Measurements from ENCODE around the gene CDC42EP2. TPM values are rescaled to one million over a fixed set of nuclear protein-coding genes. Genes with fewer than 3 reads are reported as not detected.

The CDC42EP2 gene
- total and polyA plus RNA-seq, 12 donors = 1.0 to 18.3 (median 4.9) TPM

- H3K27ac ChIP-seq = no peak overlapping the region
- peaks cover 0 to 14% of the 10 kb centered on the region in 2 donors for H3K36me3 ChIP-seq (replicated peaks in 1 of 2)
- no peak for DNase-seq
- H3K4me1 ChIP-seq (replicated peaks in 1 of 2) = peaks cover 17 to 22% of the 10 kb centered on the region in 2 donors
- intact Hi-C loops (cut with DNase I) = loop anchor here in 1 of 2 donors (5.0 kb wide), 1 partner anchor 156 kb away; no protein-coding TSS in a partner anchor
- H3K4me3 ChIP-seq = no peak overlapping the region
- no peaks in the 10 kb centered on the region for H3K9me3 ChIP-seq (replicated peaks in 1 of 3)
- H3K27me3 ChIP-seq = no peaks in the 10 kb centered on the region
- 90 to 98% (median 91%) methylated on average over 11 to 30 of the region's 30 CpGs for WGBS, 4 donors
- TF ChIP-seq POLR2A (IDR thresholded peaks at IDR 0.05) (no peak), CTCF (IDR thresholded peaks at IDR 0.05) (no peak)
These were observed 41.8 kb downstream of the CDC42EP2 start for GRCh38 chr11:65356394-65356972.

- Histone ChIP-seq H3K27ac (no peak overlapping the region), H3K4me1 (replicated peaks in 1 of 2) (peaks cover 17 to 22% of the 10 kb centered on the region in 2 donors), H3K4me3 (no peak overlapping the region), H3K36me3 (replicated peaks in 1 of 2) (no peaks in the 10 kb centered on the region), H3K9me3 (replicated peaks in 1 of 3) (no peaks in the 10 kb centered on the region), H3K27me3 (no peaks in the 10 kb centered on the region)
- no peak for TF ChIP-seq CTCF (IDR thresholded peaks at IDR 0.05)
- no peak for TF ChIP-seq POLR2A (IDR thresholded peaks at IDR 0.05)
- intact Hi-C loops (cut with DNase I) = loop anchor here in 1 of 2 donors (5.0 kb wide), 1 partner anchor 154 kb away; no protein-coding TSS in a partner anchor
- peak in 1 of 7 donors; percentile 24 for DNase-seq
- WGBS, 4 donors = 74 to 81% (median 79%) methylated on average over 8 of the region's 8 CpGs
These were observed 43.2 kb downstream of the CDC42EP2 start for GRCh38 chr11:65357856-65358356.

- H3K4me3 ChIP-seq = no peak overlapping the region
- WGBS, 4 donors = 75 to 83% (median 79%) methylated on average over 10 of the region's 10 CpGs
- H3K36me3 ChIP-seq (replicated peaks in 1 of 2) = no peaks in the 10 kb centered on the region
- intact Hi-C loops (cut with DNase I) = no loop called here
- TF ChIP-seq CTCF (IDR thresholded peaks at IDR 0.05) (no peak), POLR2A (IDR thresholded peaks at IDR 0.05) (no peak)
- H3K9me3 ChIP-seq (replicated peaks in 1 of 3) = no peaks in the 10 kb centered on the region
- H3K4me1 ChIP-seq (replicated peaks in 1 of 2) = peaks cover 7 to 16% of the 10 kb centered on the region in 2 donors
- no peaks in the 10 kb centered on the region for H3K27me3 ChIP-seq
- no peak overlapping the region for H3K27ac ChIP-seq
- no peak for DNase-seq
These were observed 47.8 kb downstream of the CDC42EP2 start for GRCh38 chr11:65362320-65362931.

GRCh38 chr11:65362966-65363365 lies 48.3 kb downstream of the CDC42EP2 start:
- Histone ChIP-seq H3K27ac (no peak overlapping the region), H3K4me3 (no peak overlapping the region), H3K36me3 (replicated peaks in 1 of 2) (no peaks in the 10 kb centered on the region), H3K27me3 (no peaks in the 10 kb centered on the region), H3K9me3 (replicated peaks in 1 of 3) (no peaks in the 10 kb centered on the region), H3K4me1 (replicated peaks in 1 of 2) (peaks cover 10 to 21% of the 10 kb centered on the region in 2 donors)
- intact Hi-C loops (cut with DNase I) = no loop called here
- no peak for TF ChIP-seq POLR2A (IDR thresholded peaks at IDR 0.05)
- TF ChIP-seq CTCF (IDR thresholded peaks at IDR 0.05) = no peak
- WGBS, 4 donors = 79 to 91% (median 86%) methylated on average over 6 of the region's 6 CpGs
- DNase-seq = no peak
